Measurements from ENCODE around the gene OR52E2.

Gene OR52E2

GRCh38 chr11:5013012-5013411 is 46.4 kb downstream of the OR52E2 start:
- no peak for DNase-seq

DNA sequence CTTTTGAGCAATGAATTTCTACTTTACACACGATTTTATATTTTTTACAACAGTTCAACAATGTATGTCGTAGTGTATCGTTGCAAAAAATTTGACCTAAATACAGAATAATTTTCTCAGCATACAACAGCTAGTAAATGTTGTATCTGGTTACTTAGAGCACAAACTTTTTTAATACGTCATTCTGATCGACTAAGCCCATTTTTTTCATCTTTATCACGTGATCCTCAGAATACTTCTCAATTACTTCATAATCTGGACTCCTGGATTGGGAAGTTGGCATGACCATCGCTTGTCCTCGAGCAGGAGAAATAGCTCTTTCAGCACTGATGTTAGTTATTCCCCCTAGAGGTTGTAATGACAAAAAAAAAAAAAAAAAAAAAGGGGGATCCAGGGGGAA is 48.2 kb downstream of the OR52E2 start:
- no peak for DNase-seq
